Activated naive CD8-positive, alpha-beta T cell (primary cell): ENCODE data around the gene SMAP2.
"Not testable (repeated sequence)": the region's sequence is repeated elsewhere in the genome, so short reads cannot be mapped to it uniquely, and the experiment has no call there.

ENCODE experiments used
- H3K27ac Mint-ChIP-seq: one replicate; pipeline ENCODE4 v1.8.0; 2021; ENCODE audit warnings: mixed read lengths
- H3K27me3 Mint-ChIP-seq: one replicate; pipeline ENCODE4 v1.8.0; 2021; ENCODE audit warnings: mixed read lengths
- H3K36me3 Mint-ChIP-seq: one replicate; pipeline ENCODE4 v1.8.0; 2021; ENCODE audit warnings: mixed read lengths
- H3K4me1 Mint-ChIP-seq: one replicate; pipeline ENCODE4 v1.8.0; 2021; ENCODE audit warnings: low read depth, mixed read lengths
- H3K4me3 Mint-ChIP-seq: one replicate; pipeline ENCODE4 v1.8.0; 2021; ENCODE audit warnings: mild to moderate bottlenecking, mixed read lengths
- H3K9me3 Mint-ChIP-seq: one replicate; pipeline ENCODE4 v1.8.0; 2021; ENCODE audit warnings: low read depth, mixed read lengths

SMAP2 gene

DNA sequence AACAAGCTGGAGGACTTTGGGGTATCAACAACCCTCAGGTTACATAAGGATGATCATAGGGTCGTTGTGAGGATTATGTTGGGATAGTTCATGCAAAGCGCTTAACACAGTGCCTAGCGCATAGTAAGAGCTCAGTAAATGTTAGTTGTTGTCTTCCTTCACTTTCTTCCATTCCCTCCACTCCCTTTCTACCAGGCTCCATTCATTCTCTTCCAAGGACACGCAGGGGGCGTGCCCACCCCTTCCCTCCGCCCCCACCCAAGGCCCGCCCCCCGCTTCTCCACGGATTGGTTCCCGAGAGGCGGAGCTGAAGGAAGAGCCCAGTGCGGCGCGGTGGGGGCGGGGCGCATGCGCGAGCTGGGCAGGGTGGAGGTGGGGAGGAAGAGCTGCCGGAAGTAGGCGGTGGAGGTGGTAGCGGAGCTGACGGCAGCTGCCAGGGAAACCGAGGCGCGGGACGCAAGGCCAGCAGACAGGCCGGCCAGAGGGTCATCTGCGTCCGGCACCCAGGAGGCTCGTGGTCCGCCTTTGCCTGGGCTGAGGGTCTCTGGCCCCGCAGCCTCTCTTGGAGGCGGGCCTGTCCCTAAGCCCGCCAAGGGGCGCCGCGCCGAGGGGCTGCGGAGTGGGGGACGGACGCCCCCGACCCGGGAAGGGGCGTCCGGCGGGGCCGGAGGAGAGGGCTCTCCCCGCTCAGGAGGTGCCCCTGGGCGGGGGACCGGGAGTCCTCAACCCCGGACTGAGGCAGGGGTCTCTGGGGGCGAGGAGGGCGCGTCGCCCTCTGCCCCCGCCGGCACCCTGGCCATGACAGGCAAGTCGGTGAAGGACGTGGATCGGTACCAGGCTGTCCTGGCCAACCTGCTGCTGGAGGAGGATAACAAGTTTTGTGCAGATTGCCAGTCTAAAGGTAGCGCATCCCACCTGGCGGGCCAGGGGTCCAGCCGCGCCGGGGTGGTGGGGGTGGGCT is at the start of gene SMAP2:
SMAP2 (plus strand) TSS at position 405 of the 961 bp plus-strand sequence; CDS start at position 799, 394 bp downstream.
- peak within 1 kb of the TSS; percentile 98 for H3K27ac Mint-ChIP-seq
- H3K4me1 Mint-ChIP-seq: peaks cover 56% of the 10 kb centered on the region
- no peaks in the 10 kb centered on the region for H3K27me3 Mint-ChIP-seq

DNA sequence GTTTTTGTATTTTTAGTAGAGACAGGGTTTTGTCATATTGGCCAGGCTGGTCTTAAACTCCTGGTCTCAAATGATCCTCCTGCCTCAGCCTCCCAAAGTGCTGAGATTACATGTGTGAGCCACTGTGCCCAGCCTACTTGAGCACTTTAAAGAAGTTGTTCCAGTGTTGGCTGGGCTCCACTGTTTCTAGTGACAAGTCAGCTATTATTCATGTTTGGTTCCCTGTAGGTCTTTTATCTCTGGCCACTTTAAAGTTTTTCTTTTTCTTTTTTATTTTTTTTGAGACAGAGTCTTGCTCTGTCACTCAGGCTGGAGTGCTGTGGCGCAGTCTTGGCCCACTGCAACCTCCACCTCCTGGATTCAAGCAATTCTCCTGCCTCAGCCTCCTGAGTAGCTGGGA is 42.1 kb upstream of the SMAP2 start:
- not testable (repeated sequence) for H3K4me1 Mint-ChIP-seq, H3K36me3 Mint-ChIP-seq, H3K9me3 Mint-ChIP-seq, H3K27me3 Mint-ChIP-seq, H3K4me3 Mint-ChIP-seq, H3K27ac Mint-ChIP-seq

More for the DNA sequence above, at the start of gene SMAP2:
- no peaks in the 10 kb centered on the region for H3K9me3 Mint-ChIP-seq
- peaks cover 13% of the 10 kb centered on the region for H3K36me3 Mint-ChIP-seq
- peak within 1 kb of the TSS; percentile 97 for H3K4me3 Mint-ChIP-seq

DNA sequence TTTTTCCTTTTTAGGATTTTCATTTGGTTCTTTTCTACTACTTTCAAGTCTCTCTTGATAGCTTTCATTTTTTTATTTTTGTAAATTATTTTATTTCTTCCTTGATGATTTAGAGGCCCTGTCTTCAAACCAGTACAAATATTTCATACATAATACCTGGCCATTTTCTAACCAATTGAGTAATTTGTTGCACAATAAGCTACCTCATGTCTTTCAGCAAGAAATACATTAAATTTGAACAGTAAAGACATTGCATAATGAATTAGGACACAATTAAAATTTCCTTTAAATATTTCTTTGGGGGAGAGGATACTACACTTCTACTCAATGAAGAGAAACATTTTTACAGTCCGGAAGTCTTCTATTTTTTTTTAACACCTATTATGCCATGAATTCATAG is 40.8 kb upstream of the SMAP2 start:
- no peak overlapping the region for H3K4me3 Mint-ChIP-seq
- H3K36me3 Mint-ChIP-seq: no peaks in the 10 kb centered on the region
- H3K27ac Mint-ChIP-seq: no peak overlapping the region
- no peaks in the 10 kb centered on the region for H3K9me3 Mint-ChIP-seq
- H3K4me1 Mint-ChIP-seq: no peaks in the 10 kb centered on the region
- no peaks in the 10 kb centered on the region for H3K27me3 Mint-ChIP-seq

- Mint-ChIP-seq H3K9me3 (no peaks in the 10 kb centered on the region), H3K4me3 (no peak overlapping the region), H3K36me3 (no peaks in the 10 kb centered on the region), H3K4me1 (peaks cover 30% of the 10 kb centered on the region), H3K27ac (no peak overlapping the region), H3K27me3 (no peaks in the 10 kb centered on the region)
Measured at GRCh38 chr1:40337443-40337842, 36.1 kb upstream of the SMAP2 start.

GRCh38 chr1:40338745-40339419 is 34.6 kb upstream of the SMAP2 start:
- Mint-ChIP-seq H3K27me3 (no peaks in the 10 kb centered on the region), H3K36me3 (no peaks in the 10 kb centered on the region), H3K9me3 (no peaks in the 10 kb centered on the region), H3K27ac (peak overlapping the region; percentile 43), H3K4me3 (peak overlapping the region; percentile 58), H3K4me1 (peaks cover 38% of the 10 kb centered on the region)

GRCh38 chr1:40339420-40340323 is 33.9 kb upstream of the SMAP2 start:
- no peak overlapping the region for H3K4me3 Mint-ChIP-seq

DNA sequence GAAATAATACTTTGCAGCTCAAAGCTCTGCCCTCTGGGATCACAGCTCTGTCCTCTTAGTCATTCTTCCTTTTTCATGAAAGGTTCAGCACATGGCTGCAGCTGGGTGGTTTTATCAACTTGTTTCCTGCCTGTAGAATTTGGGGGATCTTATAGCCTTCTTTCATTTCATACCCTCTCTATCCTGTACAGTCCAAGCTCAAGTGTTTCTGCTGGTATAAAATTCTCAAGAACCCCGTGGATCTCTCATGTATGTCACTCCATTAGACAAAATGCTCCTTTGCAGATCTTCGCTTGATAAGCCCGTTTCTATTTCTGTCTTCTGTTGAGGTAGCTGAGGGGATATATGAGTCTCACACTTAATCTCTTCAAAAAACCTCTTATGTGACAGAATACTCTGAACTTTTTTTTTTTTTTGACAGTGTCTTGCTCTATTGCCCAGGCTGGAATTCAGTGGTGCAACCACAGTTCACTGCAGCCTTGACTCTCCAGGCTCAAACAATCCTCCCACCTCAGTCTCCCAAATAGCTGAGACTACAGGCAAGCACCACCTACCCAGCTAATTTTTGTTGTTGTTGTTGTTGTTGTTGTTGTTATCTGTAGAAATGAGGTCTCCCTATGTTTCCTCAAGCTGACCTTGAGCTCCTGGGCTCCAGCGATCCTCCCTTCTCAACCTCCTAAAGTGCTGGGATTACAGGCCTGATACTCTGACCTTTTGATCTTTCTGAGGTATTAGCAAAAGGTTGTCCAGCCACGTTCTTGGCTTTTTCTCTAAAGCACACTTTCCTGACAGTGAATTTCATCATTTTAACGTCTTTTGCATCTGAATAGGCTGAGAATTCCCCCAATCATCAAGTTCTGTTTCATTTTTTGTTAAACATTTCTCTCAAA is 31.8 kb upstream of the SMAP2 start:
- Mint-ChIP-seq H3K36me3 (no peaks in the 10 kb centered on the region), H3K4me1 (peaks cover 53% of the 10 kb centered on the region), H3K9me3 (no peaks in the 10 kb centered on the region), H3K27me3 (no peaks in the 10 kb centered on the region), H3K27ac (peak overlapping the region; percentile 91), H3K4me3 (peak overlapping the region; percentile 64)

More at GRCh38 chr1:40339420-40340323, 33.9 kb upstream of the SMAP2 start:
- Mint-ChIP-seq H3K27ac (peak overlapping the region; percentile 37), H3K9me3 (no peaks in the 10 kb centered on the region), H3K4me1 (peaks cover 45% of the 10 kb centered on the region), H3K27me3 (no peaks in the 10 kb centered on the region), H3K36me3 (no peaks in the 10 kb centered on the region)

DNA sequence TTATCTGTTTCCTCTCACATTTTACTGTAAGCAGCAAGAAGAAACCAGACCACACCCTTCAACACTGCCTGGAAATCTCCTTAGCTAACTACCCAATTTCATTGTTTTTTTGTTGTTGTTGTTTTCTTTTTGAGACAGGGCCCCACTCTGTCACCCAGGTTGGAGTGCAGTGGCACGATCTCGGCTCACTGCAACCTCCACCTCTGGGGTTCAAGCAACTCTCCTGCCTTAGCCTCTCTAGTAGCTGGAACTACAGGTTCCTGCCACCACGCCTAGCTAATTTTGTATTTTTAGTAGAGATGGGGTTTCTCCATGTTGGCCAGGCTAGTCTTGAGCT is 31.2 kb upstream of the SMAP2 start:
- peak overlapping the region; percentile 91 for H3K27ac Mint-ChIP-seq
- peak overlapping the region; percentile 64 for H3K4me3 Mint-ChIP-seq
- not testable (repeated sequence) for H3K27me3 Mint-ChIP-seq, H3K9me3 Mint-ChIP-seq, H3K36me3 Mint-ChIP-seq
- H3K4me1 Mint-ChIP-seq: peaks cover 53% of the 10 kb centered on the region

- peak overlapping the region; percentile 7 for H3K27ac Mint-ChIP-seq
- peaks cover 47% of the 10 kb centered on the region for H3K4me1 Mint-ChIP-seq
- H3K4me3 Mint-ChIP-seq: peak overlapping the region; percentile 58
- H3K27me3 Mint-ChIP-seq: no peaks in the 10 kb centered on the region
- no peaks in the 10 kb centered on the region for H3K36me3 Mint-ChIP-seq
- H3K9me3 Mint-ChIP-seq: no peaks in the 10 kb centered on the region
Measured at GRCh38 chr1:40344597-40344996, 28.9 kb upstream of the SMAP2 start.

DNA sequence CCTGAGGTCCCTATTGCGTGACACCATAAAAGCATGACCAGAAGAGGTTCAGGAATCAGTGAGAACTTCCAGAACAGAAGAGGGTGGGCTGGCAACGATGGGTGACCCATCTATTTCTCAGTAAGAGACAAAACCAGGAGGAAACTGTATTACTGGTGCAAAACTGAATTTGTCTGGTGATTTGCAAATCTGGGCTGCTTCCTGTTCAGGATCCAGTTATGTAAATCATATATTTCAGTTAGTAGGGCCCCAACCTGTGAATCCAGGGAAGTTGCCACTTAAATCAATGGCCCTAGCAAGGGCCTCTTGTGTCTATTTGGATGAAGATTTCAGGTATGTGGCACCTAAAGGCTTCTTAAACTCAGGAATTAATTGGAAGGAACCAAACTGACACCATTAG is 23.1 kb upstream of the SMAP2 start:
- H3K36me3 Mint-ChIP-seq: peaks cover 2% of the 10 kb centered on the region
- H3K27ac Mint-ChIP-seq: no peak overlapping the region

GRCh38 chr1:40351124-40351523 is 22.4 kb upstream of the SMAP2 start:
- Mint-ChIP-seq H3K4me3 (no peak overlapping the region), H3K27me3 (no peaks in the 10 kb centered on the region), H3K9me3 (no peaks in the 10 kb centered on the region), H3K36me3 (peaks cover 2% of the 10 kb centered on the region), H3K27ac (no peak overlapping the region), H3K4me1 (peaks cover 2% of the 10 kb centered on the region)

More for the DNA sequence above, 23.1 kb upstream of the SMAP2 start:
- peaks cover 3% of the 10 kb centered on the region for H3K4me1 Mint-ChIP-seq
- no peaks in the 10 kb centered on the region for H3K27me3 Mint-ChIP-seq
- no peaks in the 10 kb centered on the region for H3K9me3 Mint-ChIP-seq
- no peak overlapping the region for H3K4me3 Mint-ChIP-seq

GRCh38 chr1:40352126-40352525 is 21.4 kb upstream of the SMAP2 start:
- no peaks in the 10 kb centered on the region for H3K9me3 Mint-ChIP-seq
- H3K4me3 Mint-ChIP-seq: no peak overlapping the region
- peaks cover 4% of the 10 kb centered on the region for H3K36me3 Mint-ChIP-seq
- H3K27me3 Mint-ChIP-seq: no peaks in the 10 kb centered on the region
- H3K27ac Mint-ChIP-seq: no peak overlapping the region
- peaks cover 4% of the 10 kb centered on the region for H3K4me1 Mint-ChIP-seq

DNA sequence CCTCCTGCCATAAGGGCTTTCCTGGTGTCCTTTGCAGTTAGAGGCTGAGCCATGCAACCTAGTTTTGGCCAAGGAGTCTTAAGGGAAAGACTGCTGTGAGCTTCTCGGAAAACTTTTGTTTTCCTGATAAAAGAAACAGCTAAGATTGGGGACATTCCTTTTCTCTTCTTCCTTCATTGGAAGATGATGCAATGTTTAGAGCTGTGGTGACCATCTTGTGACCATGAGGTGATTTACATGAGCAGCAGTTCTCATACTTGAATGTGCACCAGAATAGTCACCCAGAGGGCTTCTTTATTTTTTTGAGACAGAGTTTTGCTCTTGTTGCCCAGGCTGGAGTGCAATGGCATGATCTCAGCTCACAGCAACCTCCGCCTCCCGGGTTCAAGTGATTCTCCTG is 20.4 kb upstream of the SMAP2 start:
- Mint-ChIP-seq H3K27me3 (no peaks in the 10 kb centered on the region), H3K4me1 (peaks cover 4% of the 10 kb centered on the region), H3K36me3 (peaks cover 4% of the 10 kb centered on the region), H3K9me3 (no peaks in the 10 kb centered on the region), H3K4me3 (no peak overlapping the region), H3K27ac (no peak overlapping the region)

DNA sequence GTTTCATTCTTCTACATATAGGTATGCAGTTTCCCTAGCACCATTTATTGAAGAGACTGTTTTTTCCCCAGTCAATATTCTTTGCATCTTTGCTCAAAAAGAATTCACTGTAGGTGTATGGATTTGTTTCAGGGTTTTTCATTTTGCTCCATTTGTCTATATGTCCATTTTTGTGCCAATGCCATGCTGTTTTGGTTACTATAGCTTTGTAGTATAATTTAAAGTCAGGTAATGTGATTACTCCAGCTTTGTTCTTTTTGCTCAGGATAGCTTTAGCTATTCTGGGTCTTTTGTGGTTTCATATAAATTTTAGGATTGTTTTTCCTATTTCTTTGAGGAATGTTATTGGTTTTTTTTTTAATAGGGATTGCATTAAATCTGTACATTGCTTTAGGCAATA is 15.9 kb upstream of the SMAP2 start:
- peaks cover 5% of the 10 kb centered on the region for H3K36me3 Mint-ChIP-seq
- peaks cover 5% of the 10 kb centered on the region for H3K4me1 Mint-ChIP-seq
- H3K27me3 Mint-ChIP-seq: no peaks in the 10 kb centered on the region
- peaks cover 4% of the 10 kb centered on the region for H3K9me3 Mint-ChIP-seq
- H3K4me3 Mint-ChIP-seq: no peak overlapping the region
- no peak overlapping the region for H3K27ac Mint-ChIP-seq
